D721Med (cell line): ENCODE results near the gene DNAJC15.

Experiments used
- DNase-seq: peaks from one replicate; pipeline ENCODE4 v3.0.0; 2011; ENCODE audit warnings: low spot score; ENCODE audit not compliant: insufficient read length
- FAIRE-seq: peaks from 2 replicates; lab custom pipeline; 2011; peaks lifted over from hg19 to GRCh38; lab: Jason Lieb, UNC
- TF ChIP-seq, protein P1 (sequence below): IDR thresholded peaks from 2 replicates; pipeline ENCODE4 v1.5.1; 2012; ENCODE audit warnings: mild to moderate bottlenecking, control low read depth; ENCODE audit not compliant: insufficient read depth; ENCODE audit errors: missing control alignments

Gene DNAJC15

DNA sequence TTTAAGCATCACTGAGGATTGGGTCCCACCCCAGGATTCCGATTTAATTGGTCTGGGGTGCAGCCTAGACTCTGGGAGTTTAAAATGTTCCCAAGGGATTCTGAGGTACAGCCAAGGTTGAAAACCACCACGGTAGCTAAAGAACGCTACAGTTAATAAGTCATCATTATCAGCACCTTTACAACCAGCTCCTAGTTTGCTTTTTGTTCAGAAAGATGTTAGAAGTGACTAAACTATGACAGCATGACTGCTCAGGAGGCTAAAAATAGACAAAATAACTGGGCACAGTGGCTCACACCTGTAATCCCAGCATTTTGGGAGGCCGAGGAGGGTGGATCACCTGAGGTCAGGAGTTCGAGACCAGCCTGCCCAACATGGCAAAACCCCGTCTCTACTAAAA, 19.7 kb upstream of the DNAJC15 start:
- FAIRE-seq (no peak), DNase-seq (no peak)
- TF ChIP-seq, protein P1, sequence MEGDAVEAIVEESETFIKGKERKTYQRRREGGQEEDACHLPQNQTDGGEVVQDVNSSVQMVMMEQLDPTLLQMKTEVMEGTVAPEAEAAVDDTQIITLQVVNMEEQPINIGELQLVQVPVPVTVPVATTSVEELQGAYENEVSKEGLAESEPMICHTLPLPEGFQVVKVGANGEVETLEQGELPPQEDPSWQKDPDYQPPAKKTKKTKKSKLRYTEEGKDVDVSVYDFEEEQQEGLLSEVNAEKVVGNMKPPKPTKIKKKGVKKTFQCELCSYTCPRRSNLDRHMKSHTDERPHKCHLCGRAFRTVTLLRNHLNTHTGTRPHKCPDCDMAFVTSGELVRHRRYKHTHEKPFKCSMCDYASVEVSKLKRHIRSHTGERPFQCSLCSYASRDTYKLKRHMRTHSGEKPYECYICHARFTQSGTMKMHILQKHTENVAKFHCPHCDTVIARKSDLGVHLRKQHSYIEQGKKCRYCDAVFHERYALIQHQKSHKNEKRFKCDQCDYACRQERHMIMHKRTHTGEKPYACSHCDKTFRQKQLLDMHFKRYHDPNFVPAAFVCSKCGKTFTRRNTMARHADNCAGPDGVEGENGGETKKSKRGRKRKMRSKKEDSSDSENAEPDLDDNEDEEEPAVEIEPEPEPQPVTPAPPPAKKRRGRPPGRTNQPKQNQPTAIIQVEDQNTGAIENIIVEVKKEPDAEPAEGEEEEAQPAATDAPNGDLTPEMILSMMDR: no peak

DNA sequence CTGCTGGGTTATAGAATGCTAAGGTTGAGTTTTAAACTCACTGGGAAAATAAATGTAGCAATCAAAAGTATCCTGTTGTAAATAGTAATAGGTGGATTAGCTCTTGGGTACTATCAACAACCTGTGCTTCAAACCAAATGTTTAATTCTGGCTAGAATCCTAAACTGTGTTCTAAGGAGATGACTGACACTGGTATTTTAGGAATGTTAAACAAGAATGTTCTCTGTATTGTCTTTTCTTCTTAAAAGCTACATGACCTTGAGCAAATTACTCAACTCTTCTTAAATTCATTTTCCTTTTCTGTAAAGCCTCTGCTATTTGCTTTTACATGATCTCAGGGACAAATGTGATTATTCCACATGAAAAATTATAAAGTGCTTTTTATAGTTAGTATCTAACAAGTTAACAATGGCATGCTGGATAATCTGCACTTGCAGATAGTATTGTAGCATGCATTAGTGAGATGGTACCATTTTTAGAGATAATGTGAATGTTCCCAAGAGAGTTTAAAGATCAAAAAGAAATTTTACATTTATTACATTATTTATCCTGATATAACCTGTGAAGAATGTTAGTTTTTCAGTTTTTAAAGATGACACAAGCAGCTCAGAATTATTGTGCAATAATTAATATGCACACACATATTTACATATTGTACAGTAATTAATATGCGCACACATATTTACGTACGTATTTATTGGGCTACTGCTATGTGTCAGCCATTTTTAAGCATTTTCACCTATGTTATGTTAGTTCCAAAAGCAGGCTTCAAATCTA, 17.7 kb upstream of the DNAJC15 start:
- TF ChIP-seq, protein P1: no peak
- no peak for DNase-seq
- FAIRE-seq: no peak

DNA sequence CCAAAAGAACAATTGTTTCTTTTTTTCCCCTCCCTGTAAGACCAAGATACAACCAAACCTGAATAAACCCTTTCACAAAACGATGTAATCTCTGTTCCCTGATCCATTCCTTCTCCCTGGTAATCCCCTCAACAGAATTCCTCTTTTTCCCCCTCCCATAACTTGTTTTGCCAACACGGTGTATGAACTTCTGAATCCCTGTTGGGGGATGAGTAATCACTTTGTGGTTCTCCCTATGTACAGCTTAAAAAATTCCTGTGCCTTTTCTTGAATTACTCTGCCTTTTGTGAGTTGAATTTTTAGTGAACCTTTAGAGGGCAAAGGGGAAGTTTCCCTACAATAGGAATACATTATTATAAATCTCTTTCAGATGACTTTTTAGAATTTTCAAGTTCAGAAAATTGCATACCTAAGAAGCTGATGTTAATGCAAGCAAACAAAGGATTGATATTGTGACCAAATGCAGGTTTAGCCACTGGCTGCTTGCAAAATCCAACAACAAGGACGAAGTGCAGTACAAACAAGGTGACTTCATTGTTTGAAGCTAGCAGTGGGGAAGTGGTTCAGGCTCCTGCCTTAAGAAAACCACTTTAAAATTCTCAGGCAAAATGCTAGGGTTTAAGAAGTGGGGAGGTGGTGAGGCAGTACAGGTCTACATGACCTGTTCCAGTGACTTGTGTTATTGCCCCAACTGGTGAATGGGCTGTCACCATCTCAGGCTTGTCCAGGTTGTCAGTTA, 16.3 kb upstream of the DNAJC15 start:
- DNase-seq (no peak), FAIRE-seq (no peak)
- TF ChIP-seq, protein P1: no peak

GRCh38 chr13:43008596-43008995, 14.8 kb upstream of the DNAJC15 start:
- DNase-seq: no peak
- TF ChIP-seq, protein P1: no peak
- no peak for FAIRE-seq

- DNase-seq (no peak), FAIRE-seq (no peak)
- TF ChIP-seq, protein P1: no peak
Measured at GRCh38 chr13:43009506-43009905, 13.9 kb upstream of the DNAJC15 start.

GRCh38 chr13:43014162-43014561, 9.2 kb upstream of the DNAJC15 start:
- FAIRE-seq: no peak
- TF ChIP-seq, protein P1: no peak
- no peak for DNase-seq

DNA sequence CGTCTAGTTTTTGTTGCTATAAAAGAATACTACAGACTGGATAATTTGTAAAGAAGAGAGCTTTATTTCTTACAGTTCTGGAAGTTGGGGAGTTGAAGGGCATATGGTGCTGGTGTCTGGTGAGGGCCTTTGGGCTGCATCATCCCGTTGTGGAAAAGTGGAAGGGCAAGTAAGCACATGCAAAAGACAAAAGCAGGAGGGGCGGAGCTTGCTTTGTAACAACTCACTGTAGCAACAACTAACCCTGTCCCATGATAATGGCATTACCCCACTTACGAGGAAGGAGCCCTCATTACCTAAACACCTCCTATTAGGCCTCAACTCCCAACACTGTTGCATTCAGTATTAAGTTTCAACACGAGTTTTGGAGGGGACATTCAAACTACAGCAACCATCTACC, 7.2 kb upstream of the DNAJC15 start:
- TF ChIP-seq, protein P1: no peak

More for the DNA sequence above, 7.2 kb upstream of the DNAJC15 start:
- FAIRE-seq (no peak), DNase-seq (no peak)
